ENCODE measurements around the gene PLK5.

DNA sequence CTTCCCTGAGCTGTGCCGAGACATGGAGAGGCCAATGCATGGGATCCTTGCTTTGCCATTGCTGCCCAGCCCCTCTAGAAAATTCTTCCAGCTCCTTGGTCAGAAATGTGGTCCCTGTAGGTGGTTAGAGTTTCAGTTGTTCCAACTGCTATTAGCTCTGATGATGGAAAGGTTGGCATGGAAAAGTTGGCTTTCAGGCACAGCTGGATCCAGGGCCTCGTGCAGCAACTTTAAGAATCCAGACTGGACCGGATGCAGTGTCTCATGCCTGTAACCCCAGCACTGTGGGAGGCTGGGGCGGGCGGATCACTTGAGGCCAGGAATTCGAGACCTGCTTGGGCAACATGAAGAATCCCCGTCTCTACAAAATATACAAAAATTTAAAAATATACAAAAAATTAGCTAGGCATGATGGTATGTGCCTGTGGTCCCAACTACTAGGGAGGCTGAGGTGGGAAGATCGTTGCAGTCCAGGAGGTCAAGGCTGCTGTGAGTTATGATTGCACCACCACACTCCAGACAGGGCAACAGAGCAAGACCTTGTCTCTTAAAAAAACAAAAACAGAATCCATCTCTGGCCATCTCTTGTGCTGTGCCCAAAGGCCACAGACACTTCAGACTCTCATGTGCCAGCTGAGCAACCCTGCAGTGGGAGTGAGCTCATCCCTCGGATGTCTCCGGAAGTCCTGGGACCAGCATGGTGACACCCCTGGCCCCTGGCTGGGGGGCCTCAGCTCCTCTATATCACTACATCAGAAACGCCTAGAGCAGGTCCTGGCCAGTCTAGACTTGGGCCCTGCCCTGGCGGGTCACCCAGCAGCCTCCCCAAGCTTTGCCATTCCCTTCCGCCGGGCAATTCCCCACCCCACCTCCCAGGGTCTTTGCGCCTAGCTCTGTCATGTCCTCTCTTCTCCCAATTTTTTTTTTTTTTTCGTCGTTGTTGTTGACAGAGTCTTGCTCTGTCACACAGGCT lies 27.5 kb downstream of the PLK5 start:
- TF ChIP-seq, protein P1, sequence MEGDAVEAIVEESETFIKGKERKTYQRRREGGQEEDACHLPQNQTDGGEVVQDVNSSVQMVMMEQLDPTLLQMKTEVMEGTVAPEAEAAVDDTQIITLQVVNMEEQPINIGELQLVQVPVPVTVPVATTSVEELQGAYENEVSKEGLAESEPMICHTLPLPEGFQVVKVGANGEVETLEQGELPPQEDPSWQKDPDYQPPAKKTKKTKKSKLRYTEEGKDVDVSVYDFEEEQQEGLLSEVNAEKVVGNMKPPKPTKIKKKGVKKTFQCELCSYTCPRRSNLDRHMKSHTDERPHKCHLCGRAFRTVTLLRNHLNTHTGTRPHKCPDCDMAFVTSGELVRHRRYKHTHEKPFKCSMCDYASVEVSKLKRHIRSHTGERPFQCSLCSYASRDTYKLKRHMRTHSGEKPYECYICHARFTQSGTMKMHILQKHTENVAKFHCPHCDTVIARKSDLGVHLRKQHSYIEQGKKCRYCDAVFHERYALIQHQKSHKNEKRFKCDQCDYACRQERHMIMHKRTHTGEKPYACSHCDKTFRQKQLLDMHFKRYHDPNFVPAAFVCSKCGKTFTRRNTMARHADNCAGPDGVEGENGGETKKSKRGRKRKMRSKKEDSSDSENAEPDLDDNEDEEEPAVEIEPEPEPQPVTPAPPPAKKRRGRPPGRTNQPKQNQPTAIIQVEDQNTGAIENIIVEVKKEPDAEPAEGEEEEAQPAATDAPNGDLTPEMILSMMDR (IDR thresholded peaks at IDR 0.05; ENCODE audit: insufficient read depth, low read depth, low read length), result no peak
- TF ChIP-seq EZH2 (IDR thresholded peaks at IDR 0.05; ENCODE audit: insufficient read depth, low read length), result no peak

Measured in astrocyte (in vitro differentiated cells and primary cell).